Thyroid gland (tissue), 4 donors: ENCODE data around the gene KCNJ6.

ENCODE experiments used
- POLR2A ChIP-seq, 2 donors: fragments of 450-650 bp; IDR thresholded peaks; one replicate each; pipeline ENCODE4 v1.6.1; 2017; ENCODE audit warnings: antibody characterized with exemption in 2 of 2, mild to moderate bottlenecking in 2 of 2, moderate library complexity in 1 of 2
- TF ChIP-seq, protein P1 (sequence below), 6 experiments: fragments of 200-600 bp in 3 of 6; fragments of 450-650 bp in 3 of 6; sonication (generic) in 3 of 6; IDR thresholded peaks; one replicate each; pipeline ENCODE4 v1.5.1; 2016 to 2019; ENCODE audit warnings: antibody characterized with exemption in 6 of 6, mild to moderate bottlenecking in 2 of 6, inconsistent platforms in 1 of 6, moderate library complexity in 1 of 6

DNA sequence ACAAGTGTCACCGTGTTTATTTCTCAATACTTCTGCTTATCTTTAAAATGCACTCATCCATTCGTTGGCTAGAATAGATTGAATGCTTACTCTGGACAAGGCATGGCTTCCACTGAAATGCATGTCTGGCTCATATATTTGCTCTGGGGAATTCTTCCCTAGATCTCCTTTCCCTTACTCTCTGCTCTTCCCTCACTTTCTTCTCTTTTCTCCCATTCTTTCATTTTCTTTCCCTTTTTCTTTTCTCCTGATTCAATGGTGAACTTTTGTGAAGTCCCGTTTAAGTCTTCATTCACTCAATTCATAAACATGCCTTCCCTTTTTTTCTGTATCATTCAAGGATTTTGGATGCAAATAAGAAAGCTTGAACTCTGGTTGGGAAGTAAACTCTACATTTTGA lies 315.2 kb downstream of the KCNJ6 start:
- TF ChIP-seq, protein P1, sequence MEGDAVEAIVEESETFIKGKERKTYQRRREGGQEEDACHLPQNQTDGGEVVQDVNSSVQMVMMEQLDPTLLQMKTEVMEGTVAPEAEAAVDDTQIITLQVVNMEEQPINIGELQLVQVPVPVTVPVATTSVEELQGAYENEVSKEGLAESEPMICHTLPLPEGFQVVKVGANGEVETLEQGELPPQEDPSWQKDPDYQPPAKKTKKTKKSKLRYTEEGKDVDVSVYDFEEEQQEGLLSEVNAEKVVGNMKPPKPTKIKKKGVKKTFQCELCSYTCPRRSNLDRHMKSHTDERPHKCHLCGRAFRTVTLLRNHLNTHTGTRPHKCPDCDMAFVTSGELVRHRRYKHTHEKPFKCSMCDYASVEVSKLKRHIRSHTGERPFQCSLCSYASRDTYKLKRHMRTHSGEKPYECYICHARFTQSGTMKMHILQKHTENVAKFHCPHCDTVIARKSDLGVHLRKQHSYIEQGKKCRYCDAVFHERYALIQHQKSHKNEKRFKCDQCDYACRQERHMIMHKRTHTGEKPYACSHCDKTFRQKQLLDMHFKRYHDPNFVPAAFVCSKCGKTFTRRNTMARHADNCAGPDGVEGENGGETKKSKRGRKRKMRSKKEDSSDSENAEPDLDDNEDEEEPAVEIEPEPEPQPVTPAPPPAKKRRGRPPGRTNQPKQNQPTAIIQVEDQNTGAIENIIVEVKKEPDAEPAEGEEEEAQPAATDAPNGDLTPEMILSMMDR (IDR thresholded peaks at IDR 0.05): no peak
- no peak for TF ChIP-seq POLR2A (IDR thresholded peaks at IDR 0.05)
